KBM-7 (cell line): Measurements from ENCODE around the gene UBXN6.

Experiments used
- DNase-seq: peaks from one replicate; pipeline ENCODE4 v3.0.0-alpha.2; 2015
- in situ Hi-C: fragments of 300-500 bp; cut with MboI; formaldehyde crosslinking; loops from 2 replicates; pipeline ENCODE4 v1.14.3; 2020; ENCODE audit warnings: low sequenced_read_pairs, low pct_unique_long_range_greater_than_20kb, mixed read lengths

The UBXN6 gene

GRCh38 chr19:4495471-4495870, 37.9 kb upstream of the UBXN6 start:
- no peak for DNase-seq
- in situ Hi-C loops = no loop called here

GRCh38 chr19:4494691-4495064, 37.1 kb upstream of the UBXN6 start:
- in situ Hi-C loops = no loop called here

GRCh38 chr19:4493929-4494690, 36.5 kb upstream of the UBXN6 start:
- in situ Hi-C loops = no loop called here
- DNase-seq = no peak

More at GRCh38 chr19:4494691-4495064, 37.1 kb upstream of the UBXN6 start:
- DNase-seq = no peak

- no peak for DNase-seq
- in situ Hi-C loops = no loop called here
These were observed 35.7 kb upstream of the UBXN6 start for GRCh38 chr19:4493104-4493928.

GRCh38 chr19:4492337-4493103, 34.9 kb upstream of the UBXN6 start:
- in situ Hi-C loops = no loop called here
- no peak for DNase-seq

GRCh38 chr19:4491446-4491845, 33.9 kb upstream of the UBXN6 start:
- DNase-seq = no peak
- in situ Hi-C loops = no loop called here

- in situ Hi-C loops = no loop called here
- no peak for DNase-seq
These were observed 30.9 kb upstream of the UBXN6 start for GRCh38 chr19:4488496-4488895.

- in situ Hi-C loops = no loop called here
These were observed 30.0 kb upstream of the UBXN6 start for GRCh38 chr19:4487572-4487971.

GRCh38 chr19:4483385-4483784, 25.8 kb upstream of the UBXN6 start:
- in situ Hi-C loops = no loop called here
- DNase-seq = no peak

More at GRCh38 chr19:4487572-4487971, 30.0 kb upstream of the UBXN6 start:
- no peak for DNase-seq

GRCh38 chr19:4482721-4483364, 25.2 kb upstream of the UBXN6 start:
- in situ Hi-C loops = no loop called here
- DNase-seq = no peak

GRCh38 chr19:4477034-4477801, 19.6 kb upstream of the UBXN6 start:
- in situ Hi-C loops = no loop called here
- no peak for DNase-seq

GRCh38 chr19:4474514-4475022, 17.0 kb upstream of the UBXN6 start:
- DNase-seq = no peak
- in situ Hi-C loops = no loop called here

GRCh38 chr19:4473763-4474513, 16.3 kb upstream of the UBXN6 start:
- no peak for DNase-seq
- in situ Hi-C loops = no loop called here

GRCh38 chr19:4473011-4473762, 15.6 kb upstream of the UBXN6 start:
- no peak for DNase-seq
- in situ Hi-C loops = no loop called here

GRCh38 chr19:4472174-4472974, 14.8 kb upstream of the UBXN6 start, which contains the start of gene HDGFL2:
TSS of gene HDGFL2 (plus strand) at chr19:4472297. CDS start at chr19:4472351, 54 bp downstream.
- no peak for DNase-seq
- in situ Hi-C loops = no loop called here
